ENCODE measurements around the gene KAZN.

KAZN gene

GRCh38 chr1:14607295-14607694 lies 8.8 kb downstream of the KAZN start (continued):
- TF ChIP-seq CREB5 (CRISPR knock-in tag; IDR thresholded peaks at IDR 0.05; ENCODE audit: low read depth) (no peak), RARB (CRISPR knock-in tag; IDR thresholded peaks at IDR 0.05) (no peak), ZNF8 (CRISPR knock-in tag; IDR thresholded peaks at IDR 0.05) (no peak), ZNF70 (CRISPR knock-in tag; IDR thresholded peaks at IDR 0.05) (no peak)

- ATAC-seq = no peak
- no peak for TF ChIP-seq ZFP3 (CRISPR knock-in tag; IDR thresholded peaks at IDR 0.05)
- no peak for TF ChIP-seq CSRNP3 (CRISPR knock-in tag; IDR thresholded peaks at IDR 0.05)
- no peak for TF ChIP-seq ZFP30 (CRISPR knock-in tag; IDR thresholded peaks at IDR 0.05)
- no peak for TF ChIP-seq OSR1 (CRISPR knock-in tag; IDR thresholded peaks at IDR 0.05)
- TF ChIP-seq SNAI2 (CRISPR knock-in tag; IDR thresholded peaks at IDR 0.05) = no peak
- no peak for TF ChIP-seq ZNF565 (CRISPR knock-in tag; conservative IDR thresholded peaks at IDR 0.05; ENCODE audit: low read depth)
These were observed 9.8 kb downstream of the KAZN start for GRCh38 chr1:14608308-14608707.

- no peak for TF ChIP-seq ZNF70 (CRISPR knock-in tag; IDR thresholded peaks at IDR 0.05)
- TF ChIP-seq ZFP3 (CRISPR knock-in tag; IDR thresholded peaks at IDR 0.05) = no peak
- no peak for TF ChIP-seq TSHZ2 (CRISPR knock-in tag; IDR thresholded peaks at IDR 0.05)
- no peak for TF ChIP-seq SNAI2 (CRISPR knock-in tag; IDR thresholded peaks at IDR 0.05)
- no peak for TF ChIP-seq CSRNP3 (CRISPR knock-in tag; IDR thresholded peaks at IDR 0.05)
- TF ChIP-seq ZNF8 (CRISPR knock-in tag; IDR thresholded peaks at IDR 0.05) = no peak
- TF ChIP-seq PATZ1 (CRISPR knock-in tag; IDR thresholded peaks at IDR 0.05; ENCODE audit: borderline replicate concordance) = no peak
- no peak for TF ChIP-seq OSR1 (CRISPR knock-in tag; IDR thresholded peaks at IDR 0.05)
- no peak for TF ChIP-seq CREB5 (CRISPR knock-in tag; IDR thresholded peaks at IDR 0.05; ENCODE audit: low read depth)
- TF ChIP-seq ZFP30 (CRISPR knock-in tag; IDR thresholded peaks at IDR 0.05) = no peak
- no peak for ATAC-seq
These were observed 12.3 kb downstream of the KAZN start for GRCh38 chr1:14610761-14611160.

GRCh38 chr1:14611792-14612191 lies 13.3 kb downstream of the KAZN start:
- no peak for ATAC-seq
- TF ChIP-seq ESRRG (CRISPR knock-in tag; IDR thresholded peaks at IDR 0.05) (no peak), ZFP3 (CRISPR knock-in tag; IDR thresholded peaks at IDR 0.05) (no peak), ZFP30 (CRISPR knock-in tag; IDR thresholded peaks at IDR 0.05) (no peak), ZNF565 (CRISPR knock-in tag; conservative IDR thresholded peaks at IDR 0.05; ENCODE audit: low read depth) (no peak), ZNF70 (CRISPR knock-in tag; IDR thresholded peaks at IDR 0.05) (no peak), RARB (CRISPR knock-in tag; IDR thresholded peaks at IDR 0.05) (no peak), ZNF8 (CRISPR knock-in tag; IDR thresholded peaks at IDR 0.05) (no peak), CREB5 (CRISPR knock-in tag; IDR thresholded peaks at IDR 0.05; ENCODE audit: low read depth) (no peak), OSR1 (CRISPR knock-in tag; IDR thresholded peaks at IDR 0.05) (no peak), TSHZ2 (CRISPR knock-in tag; IDR thresholded peaks at IDR 0.05) (no peak), CSRNP3 (CRISPR knock-in tag; IDR thresholded peaks at IDR 0.05) (no peak), POU6F1 (CRISPR knock-in tag; IDR thresholded peaks at IDR 0.05; ENCODE audit: borderline replicate concordance, low read depth) (no peak)
